ENCODE measurements around the gene KAT6B. TPM values are rescaled to one million over a fixed set of nuclear protein-coding genes. Genes with fewer than 3 reads are reported as not detected.

The KAT6B gene
- total RNA-seq, 1 donor from 2014 or later = 21.3 TPM

GRCh38 chr10:74963549-74963948, 137.1 kb downstream of the KAT6B start:
- H3K9me3 ChIP-seq (ENCODE audit: low read depth) = no peaks in the 10 kb centered on the region
- H3K79me2 ChIP-seq (ENCODE audit: low read depth) = peaks cover 3% of the 10 kb centered on the region
- H3K4me2 ChIP-seq = no peak overlapping the region
- H3K27ac Mint-ChIP-seq = no peak overlapping the region
- H3K4me3 ChIP-seq = no peak overlapping the region
- H3K27me3 Mint-ChIP-seq (ENCODE audit: insufficient read depth, low read depth) = peaks cover 7% of the 10 kb centered on the region
- no peak for DNase-seq (ENCODE audit: low spot score)
- H4K20me1 ChIP-seq (ENCODE audit: low read depth) = peaks cover 3% of the 10 kb centered on the region
- H3K4me1 ChIP-seq = peaks cover 27% of the 10 kb centered on the region
- H3K4me3 Mint-ChIP-seq = no peak overlapping the region
- peaks cover 21% of the 10 kb centered on the region for H3K4me1 Mint-ChIP-seq
- H3K9ac ChIP-seq = no peak overlapping the region
- no peaks in the 10 kb centered on the region for H3K27me3 ChIP-seq
- peaks cover 15% of the 10 kb centered on the region for H3K36me3 Mint-ChIP-seq
- no peak overlapping the region for H3K27ac ChIP-seq
- H3K36me3 ChIP-seq = no peaks in the 10 kb centered on the region
- peaks cover 7% of the 10 kb centered on the region for H3F3A ChIP-seq (ENCODE audit: low read depth)
- no peak overlapping the region for H2AFZ ChIP-seq (replicated peaks)
- TF ChIP-seq CTCF (IDR thresholded peaks at IDR 0.05) (no peak), EZH2 (IDR thresholded peaks at IDR 0.05) (no peak), EZH2phosphoT487 (IDR thresholded peaks at IDR 0.05) (no peak)
- peaks cover 3% of the 10 kb centered on the region for H3K9me3 Mint-ChIP-seq

DNA sequence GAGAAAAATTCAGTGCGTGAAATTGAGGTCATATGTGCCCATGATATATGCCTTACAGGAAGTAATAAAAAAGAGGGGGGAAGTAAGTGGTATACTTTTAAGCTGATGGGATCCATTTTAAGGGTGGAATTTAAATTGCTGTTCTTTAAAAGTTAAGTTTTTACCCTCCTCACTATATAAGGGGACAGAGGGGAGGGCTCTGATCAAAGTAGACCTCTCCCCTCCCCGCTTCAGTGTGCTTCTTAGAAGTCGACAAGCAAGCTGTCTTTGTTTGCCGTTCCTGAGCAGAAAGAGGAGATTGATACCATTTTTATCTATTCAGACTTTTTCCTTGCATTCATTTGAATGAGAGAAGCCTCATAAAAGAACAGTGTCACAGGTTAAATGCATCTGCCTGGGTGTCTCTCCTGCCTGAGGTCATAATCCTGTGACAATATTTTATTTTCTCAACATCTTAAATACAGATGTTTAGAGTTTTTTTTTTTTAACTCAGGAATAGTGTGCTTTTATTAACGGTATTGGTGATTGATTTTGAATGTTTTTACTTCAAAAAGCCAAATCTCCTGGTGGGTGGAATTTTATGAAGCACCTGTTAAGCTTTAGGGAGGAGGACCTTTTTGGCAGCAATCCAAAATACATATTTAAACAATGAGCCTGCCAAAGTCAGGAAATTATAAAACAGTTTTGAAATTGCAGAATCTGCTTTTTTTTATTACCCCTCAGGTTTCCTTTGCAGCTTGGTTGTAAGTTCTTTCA, 141.7 kb downstream of the KAT6B start:
- peak; percentile 24 for DNase-seq (ENCODE audit: low spot score)
- H3K4me3 Mint-ChIP-seq = no peak overlapping the region
- H3K4me3 ChIP-seq = no peak overlapping the region
- no peaks in the 10 kb centered on the region for H3K36me3 ChIP-seq
- H3K36me3 Mint-ChIP-seq = peaks cover 15% of the 10 kb centered on the region
- H3K27me3 ChIP-seq = no peaks in the 10 kb centered on the region
- H3K4me1 ChIP-seq = peaks cover 25% of the 10 kb centered on the region
- H3K9me3 Mint-ChIP-seq = peaks cover 3% of the 10 kb centered on the region
- peaks cover 7% of the 10 kb centered on the region for H3K27me3 Mint-ChIP-seq (ENCODE audit: insufficient read depth, low read depth)
- H3K9ac ChIP-seq = no peak overlapping the region
- no peak overlapping the region for H2AFZ ChIP-seq (replicated peaks)
- H3K79me2 ChIP-seq (ENCODE audit: low read depth) = peaks cover 3% of the 10 kb centered on the region
- H3K4me1 Mint-ChIP-seq = peaks cover 27% of the 10 kb centered on the region
- H3K27ac Mint-ChIP-seq = peak overlapping the region; percentile 72
- H3F3A ChIP-seq (ENCODE audit: low read depth) = peaks cover 11% of the 10 kb centered on the region
- TF ChIP-seq EZH2phosphoT487 (IDR thresholded peaks at IDR 0.05) = no peak
- TF ChIP-seq EZH2 (IDR thresholded peaks at IDR 0.05) = no peak
- TF ChIP-seq CTCF (IDR thresholded peaks at IDR 0.05) = no peak
- H3K4me2 ChIP-seq = peak overlapping the region; percentile 30
- peaks cover 4% of the 10 kb centered on the region for H4K20me1 ChIP-seq (ENCODE audit: low read depth)
- no peaks in the 10 kb centered on the region for H3K9me3 ChIP-seq (ENCODE audit: low read depth)
- no peak overlapping the region for H3K27ac ChIP-seq

- no peak overlapping the region for H3K27ac ChIP-seq
- no peak overlapping the region for H3K9ac ChIP-seq
- no peak overlapping the region for H3K4me3 Mint-ChIP-seq
- peaks cover 3% of the 10 kb centered on the region for H3K79me2 ChIP-seq (ENCODE audit: low read depth)
- H3K4me1 Mint-ChIP-seq = peaks cover 25% of the 10 kb centered on the region
- peaks cover 11% of the 10 kb centered on the region for H3K36me3 Mint-ChIP-seq
- H3K4me1 ChIP-seq = peaks cover 20% of the 10 kb centered on the region
- no peak overlapping the region for H3K4me2 ChIP-seq
- H3K36me3 ChIP-seq = no peaks in the 10 kb centered on the region
- H3K4me3 ChIP-seq = no peak overlapping the region
- no peak overlapping the region for H2AFZ ChIP-seq (replicated peaks)
- H3K9me3 Mint-ChIP-seq = peaks cover 3% of the 10 kb centered on the region
- no peaks in the 10 kb centered on the region for H3K27me3 ChIP-seq
- TF ChIP-seq EZH2phosphoT487 (IDR thresholded peaks at IDR 0.05) (no peak), CTCF (IDR thresholded peaks at IDR 0.05) (no peak), EZH2 (IDR thresholded peaks at IDR 0.05) (no peak)
- H3K9me3 ChIP-seq (ENCODE audit: low read depth) = no peaks in the 10 kb centered on the region
- no peak for DNase-seq (ENCODE audit: low spot score)
- peaks cover 4% of the 10 kb centered on the region for H4K20me1 ChIP-seq (ENCODE audit: low read depth)
- no peak overlapping the region for H3K27ac Mint-ChIP-seq
- peaks cover 4% of the 10 kb centered on the region for H3K27me3 Mint-ChIP-seq (ENCODE audit: insufficient read depth, low read depth)
- peaks cover 11% of the 10 kb centered on the region for H3F3A ChIP-seq (ENCODE audit: low read depth)
Measured at GRCh38 chr10:74968667-74969061, 142.3 kb downstream of the KAT6B start.

Data from neural progenitor cell (in vitro differentiated cells).